SU-DHL-6 (cell line): ENCODE measurements around the gene METRN.
A peak's percentile ranks its signal among the peaks of the same experiment; 100 is the strongest.

Source experiments
- H2AFZ ChIP-seq: fragments of 200-600 bp; sonication (generic); 2 replicates; pipeline ENCODE4 v1.6.1; 2014; ENCODE audit warnings: low read depth, mild to moderate bottlenecking, moderate library complexity, mixed read lengths, antibody characterized with exemption, low read length; ENCODE audit not compliant: severe bottlenecking
- H3F3A ChIP-seq: fragments of 200-600 bp; shearing (Covaris generic); 2 replicates; pipeline ENCODE4 v1.6.0; 2016; ENCODE audit warnings: antibody characterized with exemption, mild to moderate bottlenecking; ENCODE audit not compliant: insufficient read depth
- H3K27ac ChIP-seq: fragments of 200-600 bp; sonication (generic); 2 replicates; pipeline ENCODE4 v1.5.1; 2016; ENCODE audit warnings: low read depth, mild to moderate bottlenecking, low read length, moderate library complexity, mixed read lengths
- H3K27me3 ChIP-seq: fragments of 200-600 bp; sonication (generic), shearing (Covaris generic); 2 replicates; pipeline ENCODE4 v1.6.0; 2014; ENCODE audit warnings: mild to moderate bottlenecking, low read length
- H3K36me3 ChIP-seq: fragments of 200-600 bp; sonication (generic); 2 replicates; pipeline ENCODE4 v1.6.1; 2014; ENCODE audit warnings: mild to moderate bottlenecking, low read length, mixed read lengths
- H3K4me2 ChIP-seq: fragments of 300-600, 200-600 bp; shearing (Covaris generic), sonication (generic); 2 replicates; pipeline ENCODE4 v1.6.0; 2014; ENCODE audit warnings: low read length, low read depth, mild to moderate bottlenecking; ENCODE audit not compliant: poor library complexity, severe bottlenecking
- H3K4me3 ChIP-seq: fragments of 200-600 bp; sonication (generic); 2 replicates; pipeline ENCODE4 v1.5.1; 2014; ENCODE audit warnings: antibody characterized with exemption, low read length, mild to moderate bottlenecking, mixed read lengths; ENCODE audit not compliant: insufficient read depth, poor library complexity, severe bottlenecking
- H3K79me2 ChIP-seq: fragments of 200-600 bp; sonication (generic); 2 replicates; pipeline ENCODE4 v1.6.1; 2014; ENCODE audit warnings: mild to moderate bottlenecking, low read length, moderate library complexity; ENCODE audit not compliant: insufficient read depth
- H3K9ac ChIP-seq: fragments of 200-600 bp; sonication (generic); 2 replicates; pipeline ENCODE4 v1.7.0; 2014; ENCODE audit warnings: mild to moderate bottlenecking, low read length
- H3K9me2 ChIP-seq: fragments of 200-600 bp; sonication (generic); replicated peaks from 2 replicates; pipeline ENCODE4 v1.6.1; 2014; ENCODE audit warnings: low read length; ENCODE audit not compliant: insufficient read depth
- H3K9me3 ChIP-seq: fragments of 200-600 bp; sonication (generic); 2 replicates; pipeline ENCODE4 v1.6.1; 2014; ENCODE audit warnings: low read length, mixed read lengths; ENCODE audit not compliant: insufficient read depth
- H4K20me1 ChIP-seq: fragments of 200-600 bp; sonication (generic); 2 replicates; pipeline ENCODE4 v1.6.1; 2014; ENCODE audit warnings: low read depth, mild to moderate bottlenecking, antibody characterized with exemption, low read length, moderate library complexity, mixed read lengths
- CTCF ChIP-seq: fragments of 200-600 bp; sonication (generic); IDR thresholded peaks from one replicate; pipeline ENCODE4 v1.5.1; 2017; ENCODE audit warnings: antibody characterized with exemption, mild to moderate bottlenecking, low read length, moderate library complexity; ENCODE audit not compliant: insufficient read depth, poor library complexity, severe bottlenecking
- EZH2phosphoT487 ChIP-seq: fragments of 200-600 bp; sonication (generic), shearing (Covaris generic); conservative IDR thresholded peaks from 2 replicates; pipeline ENCODE4 v1.6.1; 2018; ENCODE audit warnings: mild to moderate bottlenecking, antibody characterized with exemption, low read length, moderate library complexity, mixed read lengths

METRN gene

GRCh38 chr16:739560-740458, 24.9 kb downstream of the METRN start:
- H3K36me3 ChIP-seq, result no peaks in the 10 kb centered on the region
- peaks cover 9% of the 10 kb centered on the region; the same call in 1 of the 2 replicates for H3K79me2 ChIP-seq
- peaks cover 13% of the 10 kb centered on the region for H3F3A ChIP-seq
- peak overlapping the region; percentile 96 for H3K4me3 ChIP-seq
- no peaks in the 10 kb centered on the region for H4K20me1 ChIP-seq
- no peaks in the 10 kb centered on the region for H3K9me3 ChIP-seq
- no peaks in the 10 kb centered on the region for H3K9me2 ChIP-seq
- H3K27me3 ChIP-seq, result no peaks in the 10 kb centered on the region
- no peak overlapping the region for H2AFZ ChIP-seq
- H3K9ac ChIP-seq, result peak overlapping the region; percentile 95
- peak overlapping the region; percentile 84 for H3K4me2 ChIP-seq
- H3K27ac ChIP-seq, result peak overlapping the region; percentile 95
- TF ChIP-seq EZH2phosphoT487, result no peak
- no peak for TF ChIP-seq CTCF

GRCh38 chr16:740459-740763, 25.5 kb downstream of the METRN start:
- H3K9ac ChIP-seq, result peak overlapping the region; percentile 95
- no peak overlapping the region for H2AFZ ChIP-seq
- peaks cover 13% of the 10 kb centered on the region for H3F3A ChIP-seq
- H3K4me2 ChIP-seq, result peak overlapping the region; percentile 84
- no peaks in the 10 kb centered on the region for H3K36me3 ChIP-seq
- H3K27me3 ChIP-seq, result no peaks in the 10 kb centered on the region
- peaks cover 9% of the 10 kb centered on the region; the same call in 1 of the 2 replicates for H3K79me2 ChIP-seq
- peak overlapping the region; percentile 96 for H3K4me3 ChIP-seq
- no peaks in the 10 kb centered on the region for H3K9me3 ChIP-seq
- TF ChIP-seq CTCF, result no peak
- no peak for TF ChIP-seq EZH2phosphoT487
- no peaks in the 10 kb centered on the region for H4K20me1 ChIP-seq
- no peaks in the 10 kb centered on the region for H3K9me2 ChIP-seq
- peak overlapping the region; percentile 61 for H3K27ac ChIP-seq

- Histone ChIP-seq H3K4me3 (peak within 1 kb of the TSS; percentile 98), H3K79me2 (peaks cover 9% of the 10 kb centered on the region; the same call in 1 of the 2 replicates), H3K9me2 (no peaks in the 10 kb centered on the region), H4K20me1 (no peaks in the 10 kb centered on the region), H3K4me2 (peak within 1 kb of the TSS; percentile 96), H3K27me3 (no peaks in the 10 kb centered on the region), H2AFZ (peak within 1 kb of the TSS; percentile 98), H3K9ac (peak within 1 kb of the TSS; percentile 95), H3K36me3 (no peaks in the 10 kb centered on the region), H3K27ac (peak within 1 kb of the TSS; percentile 61), H3K9me3 (no peaks in the 10 kb centered on the region), H3F3A (peaks cover 13% of the 10 kb centered on the region)
- TF ChIP-seq EZH2phosphoT487, result no peak
- TF ChIP-seq CTCF, result peak; percentile 81
Observed at GRCh38 chr16:740764-741505, 26.0 kb downstream of the METRN start, which contains the start of gene CIAO3. CIAO3 (minus strand) TSS chr16:740997; CDS start chr16:740985, 12 bp downstream.
